Measurements from ENCODE around the gene TMEM270.
A peak's percentile ranks its signal among the peaks of the same experiment; 100 is the strongest.
"Not testable (repeated sequence)": the region's sequence is repeated elsewhere in the genome, so short reads cannot be mapped to it uniquely, and the experiment has no call there.

Gene TMEM270

GRCh38 chr7:73861305-73861704 is 346 bp downstream of the TMEM270 start:
- DNase-seq = no peak

- no peak for DNase-seq
Observed at GRCh38 chr7:73864981-73865711, 4.2 kb downstream of the TMEM270 start.

- DNase-seq = peak; percentile 25
Observed at GRCh38 chr7:73865738-73866445, 4.9 kb downstream of the TMEM270 start.

- DNase-seq = no peak
Observed at GRCh38 chr7:73866446-73866767, 5.4 kb downstream of the TMEM270 start.

GRCh38 chr7:73869011-73869798 is 8.2 kb downstream of the TMEM270 start:
- no peak for DNase-seq

GRCh38 chr7:73870041-73870492 is 9.1 kb downstream of the TMEM270 start:
- no peak for DNase-seq

GRCh38 chr7:73871163-73872011 is 10.4 kb downstream of the TMEM270 start:
- DNase-seq = no peak

GRCh38 chr7:73872056-73872908 is 11.3 kb downstream of the TMEM270 start:
- no peak for DNase-seq

- DNase-seq = no peak
Observed at GRCh38 chr7:73876361-73876760, 15.4 kb downstream of the TMEM270 start.

- no peak for DNase-seq
Observed at GRCh38 chr7:73876973-73877372, 16.0 kb downstream of the TMEM270 start.

- no peak for DNase-seq
Observed at GRCh38 chr7:73879977-73880681, 19.2 kb downstream of the TMEM270 start.

GRCh38 chr7:73880755-73881328 is 19.9 kb downstream of the TMEM270 start:
- DNase-seq = no peak

- no peak for DNase-seq
Observed at GRCh38 chr7:73881352-73882046, 20.5 kb downstream of the TMEM270 start.

- no peak for DNase-seq
Observed at GRCh38 chr7:73882047-73882402, 21.1 kb downstream of the TMEM270 start.

- DNase-seq = not testable (repeated sequence)
Observed at GRCh38 chr7:73884867-73885422, 24.0 kb downstream of the TMEM270 start.

GRCh38 chr7:73885433-73885974 is 24.5 kb downstream of the TMEM270 start:
- no peak for DNase-seq

- no peak for DNase-seq
Observed at GRCh38 chr7:73885975-73886798, 25.2 kb downstream of the TMEM270 start.

GRCh38 chr7:73887762-73888161 is 26.8 kb downstream of the TMEM270 start:
- DNase-seq = no peak

- no peak for DNase-seq
Observed at GRCh38 chr7:73888959-73889358, 28.0 kb downstream of the TMEM270 start.
